ACC112 (cell line): ENCODE data around the gene CLINT1.

Source experiments
- H2AFZ ChIP-seq: fragments of 200-600 bp; sonication (generic); one replicate; pipeline ENCODE4 v1.6.0; 2017; ENCODE audit warnings: antibody characterized with exemption, low read length; ENCODE audit not compliant: unreplicated experiment
- H3K27ac ChIP-seq: fragments of 200-600 bp; sonication (generic); 2 replicates; pipeline ENCODE4 v1.5.1; 2014; ENCODE audit warnings: low read depth, mild to moderate bottlenecking, antibody characterized with exemption, low read length, moderate library complexity
- H3K27me3 ChIP-seq: fragments of 200-600 bp; sonication (generic); 2 replicates; pipeline ENCODE4 v1.6.1; 2014; ENCODE audit warnings: mild to moderate bottlenecking, antibody characterized with exemption, low read length, moderate library complexity, mixed read lengths; ENCODE audit not compliant: insufficient read depth
- H3K36me3 ChIP-seq: fragments of 200-600 bp; sonication (generic); 2 replicates; pipeline ENCODE4 v1.6.1; 2016; ENCODE audit warnings: mild to moderate bottlenecking, antibody characterized with exemption, low read length, moderate library complexity, mixed read lengths; ENCODE audit not compliant: insufficient read depth
- H3K4me1 ChIP-seq: fragments of 200-600 bp; sonication (generic); one replicate; pipeline ENCODE4 v1.6.1; 2016; ENCODE audit warnings: low read length, mixed read lengths; ENCODE audit not compliant: insufficient read depth, unreplicated experiment, control insufficient read depth
- H3K4me3 ChIP-seq: fragments of 200-600 bp; sonication (generic); 2 replicates; pipeline ENCODE4 v1.5.1; 2014; ENCODE audit warnings: mild to moderate bottlenecking, low read depth, low read length
- H3K79me2 ChIP-seq: fragments of 200-600 bp; sonication (generic); one replicate; pipeline ENCODE4 v1.6.0; 2016; ENCODE audit warnings: low read length; ENCODE audit not compliant: control insufficient read depth, unreplicated experiment, insufficient read depth

Gene CLINT1

GRCh38 chr5:157761690-157762621 lies 97.0 kb downstream of the CLINT1 start:
- Histone ChIP-seq H2AFZ (no peak overlapping the region), H3K27me3 (no peaks in the 10 kb centered on the region), H3K79me2 (no peaks in the 10 kb centered on the region), H3K4me3 (no peak overlapping the region), H3K4me1 (no peaks in the 10 kb centered on the region), H3K36me3 (no peaks in the 10 kb centered on the region), H3K27ac (no peak overlapping the region)

GRCh38 chr5:157758706-157759105 lies 100.2 kb downstream of the CLINT1 start:
- Histone ChIP-seq H3K79me2 (no peaks in the 10 kb centered on the region), H2AFZ (no peak overlapping the region), H3K36me3 (no peaks in the 10 kb centered on the region; the same call in 1 of the 2 replicates), H3K4me1 (no peaks in the 10 kb centered on the region), H3K4me3 (no peak overlapping the region), H3K27ac (no peak overlapping the region), H3K27me3 (no peaks in the 10 kb centered on the region)

GRCh38 chr5:157756122-157756521 lies 102.8 kb downstream of the CLINT1 start:
- Histone ChIP-seq H3K36me3 (no peaks in the 10 kb centered on the region; the same call in 1 of the 2 replicates), H3K79me2 (peaks cover 2% of the 10 kb centered on the region), H2AFZ (no peak overlapping the region), H3K27ac (no peak overlapping the region), H3K27me3 (no peaks in the 10 kb centered on the region), H3K4me3 (no peak overlapping the region), H3K4me1 (no peaks in the 10 kb centered on the region)

- H3K27me3 ChIP-seq, result no peaks in the 10 kb centered on the region
- H3K27ac ChIP-seq, result peak overlapping the region; percentile 74; the same call in 1 of the 2 replicates
- peaks cover 29% of the 10 kb centered on the region for H3K79me2 ChIP-seq
- no peak overlapping the region for H2AFZ ChIP-seq
- H3K4me1 ChIP-seq, result peaks cover 31% of the 10 kb centered on the region
- H3K36me3 ChIP-seq, result no peaks in the 10 kb centered on the region; the same call in 1 of the 2 replicates
- no peak overlapping the region for H3K4me3 ChIP-seq
These were observed 108.6 kb downstream of the CLINT1 start for GRCh38 chr5:157750320-157750719.

GRCh38 chr5:157749462-157749799 lies 109.5 kb downstream of the CLINT1 start:
- H3K27me3 ChIP-seq, result no peaks in the 10 kb centered on the region
- H3K79me2 ChIP-seq, result peaks cover 38% of the 10 kb centered on the region
- H3K4me1 ChIP-seq, result peaks cover 35% of the 10 kb centered on the region
- H3K27ac ChIP-seq, result peak overlapping the region; percentile 74
- no peaks in the 10 kb centered on the region; the same call in 1 of the 2 replicates for H3K36me3 ChIP-seq
- no peak overlapping the region for H2AFZ ChIP-seq
- H3K4me3 ChIP-seq, result no peak overlapping the region

GRCh38 chr5:157748760-157749461 lies 110.0 kb downstream of the CLINT1 start:
- no peaks in the 10 kb centered on the region for H3K27me3 ChIP-seq
- no peak overlapping the region for H3K4me3 ChIP-seq
- H2AFZ ChIP-seq, result no peak overlapping the region
- H3K79me2 ChIP-seq, result peaks cover 43% of the 10 kb centered on the region
- H3K4me1 ChIP-seq, result peaks cover 35% of the 10 kb centered on the region
- peak overlapping the region; percentile 74 for H3K27ac ChIP-seq
- H3K36me3 ChIP-seq, result no peaks in the 10 kb centered on the region

GRCh38 chr5:157747766-157748700 lies 110.9 kb downstream of the CLINT1 start:
- peaks cover 44% of the 10 kb centered on the region for H3K79me2 ChIP-seq
- H3K27me3 ChIP-seq, result no peaks in the 10 kb centered on the region
- no peaks in the 10 kb centered on the region for H3K36me3 ChIP-seq
- no peak overlapping the region for H2AFZ ChIP-seq
- H3K4me3 ChIP-seq, result no peak overlapping the region
- peaks cover 37% of the 10 kb centered on the region for H3K4me1 ChIP-seq
- peak overlapping the region; percentile 74 for H3K27ac ChIP-seq

DNA sequence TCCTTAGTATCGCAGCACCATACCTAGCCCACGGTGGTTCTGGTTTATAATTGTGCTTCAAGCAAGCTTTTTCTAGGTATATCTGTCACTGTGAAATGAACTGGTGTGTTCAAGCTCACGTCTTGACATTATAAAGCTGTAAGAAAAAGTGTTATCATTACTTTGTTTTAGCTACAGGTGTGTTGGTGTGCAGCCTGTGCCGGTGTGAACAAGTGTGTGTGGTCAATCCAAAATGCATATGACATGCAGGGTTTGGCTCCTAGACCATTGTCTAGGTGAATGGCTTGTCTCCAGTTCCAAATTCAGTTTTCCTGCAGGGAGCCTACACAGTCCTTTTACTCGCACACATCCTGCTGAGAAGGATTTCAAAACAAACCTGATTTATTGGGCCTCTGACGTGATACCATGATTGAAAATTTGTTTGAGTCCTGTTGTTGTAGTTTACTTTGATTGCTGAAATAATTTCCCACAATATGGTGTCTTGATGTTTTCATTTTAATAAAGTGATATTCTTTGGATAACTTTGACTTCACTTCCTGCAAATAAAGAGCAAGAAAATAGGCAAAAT lies 111.7 kb downstream of the CLINT1 start:
- Histone ChIP-seq H3K79me2 (peaks cover 44% of the 10 kb centered on the region), H3K27me3 (no peaks in the 10 kb centered on the region), H2AFZ (no peak overlapping the region), H3K4me1 (peaks cover 38% of the 10 kb centered on the region), H3K4me3 (no peak overlapping the region), H3K27ac (peak overlapping the region; percentile 11; the same call in 1 of the 2 replicates), H3K36me3 (no peaks in the 10 kb centered on the region)

DNA sequence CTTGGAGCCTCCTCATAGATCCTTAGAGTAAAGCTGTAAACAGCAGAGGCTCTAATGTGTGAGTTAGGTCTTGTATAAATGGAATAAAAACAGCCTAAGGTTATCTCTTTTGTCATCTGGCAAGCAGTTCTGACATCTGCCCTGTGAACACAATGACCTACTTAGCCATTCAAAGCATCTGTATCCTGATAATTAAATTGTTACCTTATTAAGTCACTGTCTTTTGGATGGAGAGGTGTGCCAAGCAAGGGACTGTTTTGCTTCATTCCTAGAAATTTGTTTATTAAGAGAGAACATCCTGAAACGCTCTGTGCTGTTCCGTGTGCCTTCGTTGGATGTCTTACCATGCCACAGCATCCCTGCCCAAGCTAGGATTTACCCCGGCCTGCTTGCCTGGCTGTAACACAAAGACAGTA lies 113.9 kb downstream of the CLINT1 start:
- Histone ChIP-seq H2AFZ (no peak overlapping the region), H3K4me3 (peak overlapping the region; percentile 91), H3K27me3 (no peaks in the 10 kb centered on the region), H3K36me3 (no peaks in the 10 kb centered on the region), H3K27ac (no peak overlapping the region), H3K4me1 (peaks cover 34% of the 10 kb centered on the region), H3K79me2 (peaks cover 35% of the 10 kb centered on the region)
